GM18951 (cell line): ENCODE results near the gene ATP2B3.

ENCODE experiments used
- POLR2A ChIP-seq: IDR thresholded peaks from 4 replicates; pipeline ENCODE4 v1.6.1; 2011; ENCODE audit warnings: mild to moderate bottlenecking; ENCODE audit not compliant: insufficient read length, insufficient read depth; ENCODE audit errors: extremely low read depth
- in situ Hi-C: fragments of 300-500 bp; cut with MboI; formaldehyde crosslinking; loops from one replicate; pipeline ENCODE4 v1.12.0; 2022; ENCODE audit warnings: low sequenced_read_pairs, mixed read lengths, inconsistent platforms; ENCODE audit not compliant: unreplicated experiment

Gene ATP2B3

GRCh38 chrX:153493085-153493484, 24.4 kb upstream of the ATP2B3 start:
- in situ Hi-C loops: loop anchor here (10.0 kb wide), 1 partner anchor 448 kb away; no protein-coding TSS in a partner anchor
- no peak for TF ChIP-seq POLR2A

- in situ Hi-C loops: loop anchor here (10.0 kb wide), 1 partner anchor 449 kb away; no protein-coding TSS in a partner anchor
- TF ChIP-seq POLR2A: no peak
Measured at GRCh38 chrX:153494061-153494460, 23.4 kb upstream of the ATP2B3 start.

GRCh38 chrX:153494541-153495361, 22.7 kb upstream of the ATP2B3 start, which contains the start of gene BGN:
Gene BGN (plus strand): TSS chrX:153494980. CDS start chrX:153504632, 9,652 bp downstream.
- in situ Hi-C loops: loop anchor here (10.0 kb wide), 1 partner anchor 450 kb away; no protein-coding TSS in a partner anchor
- TF ChIP-seq POLR2A: no peak

- TF ChIP-seq POLR2A: no peak
- in situ Hi-C loops: loop anchor here (10.0 kb wide), 1 partner anchor 451 kb away; no protein-coding TSS in a partner anchor
Measured at GRCh38 chrX:153495362-153495751, 22.1 kb upstream of the ATP2B3 start.

GRCh38 chrX:153495903-153496589, 21.4 kb upstream of the ATP2B3 start:
- TF ChIP-seq POLR2A: no peak
- in situ Hi-C loops: loop anchor here (10.0 kb wide), 1 partner anchor 451 kb away; no protein-coding TSS in a partner anchor

GRCh38 chrX:153496590-153496959, 20.9 kb upstream of the ATP2B3 start:
- in situ Hi-C loops: loop anchor here (10.0 kb wide), 1 partner anchor 452 kb away; no protein-coding TSS in a partner anchor
- no peak for TF ChIP-seq POLR2A

- in situ Hi-C loops: loop anchor here (10.0 kb wide), 1 partner anchor 454 kb away; no protein-coding TSS in a partner anchor
- TF ChIP-seq POLR2A: no peak
Measured at GRCh38 chrX:153498453-153498852, 19.0 kb upstream of the ATP2B3 start.

GRCh38 chrX:153499341-153499740, 18.1 kb upstream of the ATP2B3 start:
- no peak for TF ChIP-seq POLR2A
- in situ Hi-C loops: loop anchor here (10.0 kb wide), 1 partner anchor 455 kb away; no protein-coding TSS in a partner anchor

GRCh38 chrX:153499876-153500275, 17.6 kb upstream of the ATP2B3 start:
- no peak for TF ChIP-seq POLR2A
- in situ Hi-C loops: loop anchor here (10.0 to 25.0 kb wide), 2 partner anchors 455 to 563 kb away; no protein-coding TSS in a partner anchor

- in situ Hi-C loops: loop anchor here (25.0 kb wide), 1 partner anchor 563 kb away; no protein-coding TSS in a partner anchor
- TF ChIP-seq POLR2A: no peak
Measured at GRCh38 chrX:153500676-153501280, 16.7 kb upstream of the ATP2B3 start.

GRCh38 chrX:153501530-153501929, 15.9 kb upstream of the ATP2B3 start:
- in situ Hi-C loops: loop anchor here (25.0 kb wide), 1 partner anchor 564 kb away; no protein-coding TSS in a partner anchor

GRCh38 chrX:153502131-153502530, 15.3 kb upstream of the ATP2B3 start:
- in situ Hi-C loops: loop anchor here (25.0 kb wide), 1 partner anchor 565 kb away; no protein-coding TSS in a partner anchor
- no peak for TF ChIP-seq POLR2A

More at GRCh38 chrX:153501530-153501929, 15.9 kb upstream of the ATP2B3 start:
- no peak for TF ChIP-seq POLR2A
